Measurements from ENCODE around the gene NOL11.
"Not testable (repeated sequence)": the region's sequence is repeated elsewhere in the genome, so short reads cannot be mapped to it uniquely, and the experiment has no call there.

The NOL11 gene

DNA sequence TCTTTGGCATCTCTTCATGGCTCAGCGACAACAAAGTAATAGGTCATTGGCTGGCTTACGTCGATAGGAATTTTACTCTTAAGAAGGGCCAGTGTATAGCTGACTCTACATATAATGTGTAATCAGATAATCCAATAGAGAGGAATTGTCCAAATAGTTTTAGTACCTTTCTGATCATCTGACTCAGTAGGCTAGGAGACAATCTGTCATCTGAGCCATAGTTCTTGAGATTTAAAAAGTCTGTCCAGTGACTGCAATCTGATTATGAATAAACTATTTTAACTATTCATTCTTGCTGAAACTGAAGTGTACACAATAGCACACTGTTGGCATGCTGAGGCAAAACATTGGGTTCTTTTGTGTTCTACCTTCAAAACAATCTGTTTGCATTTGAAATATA is 21.4 kb upstream of the NOL11 start:
- Mint-ChIP-seq H3K4me1 (no peaks in the 10 kb centered on the region), H3K27ac (no peak overlapping the region), H3K4me3 (no peak overlapping the region), H3K36me3 (peaks cover 6% of the 10 kb centered on the region), H3K27me3 (no peaks in the 10 kb centered on the region), H3K9me3 (no peaks in the 10 kb centered on the region)

- no peak overlapping the region for H3K4me3 Mint-ChIP-seq
- no peaks in the 10 kb centered on the region for H3K27me3 Mint-ChIP-seq
- H3K36me3 Mint-ChIP-seq: peaks cover 6% of the 10 kb centered on the region
- no peaks in the 10 kb centered on the region for H3K9me3 Mint-ChIP-seq
- no peaks in the 10 kb centered on the region for H3K4me1 Mint-ChIP-seq
- peak overlapping the region; percentile 37 for H3K27ac Mint-ChIP-seq
Measured at GRCh38 chr17:67696853-67697498, 20.8 kb upstream of the NOL11 start.

GRCh38 chr17:67700037-67700724 is 17.6 kb upstream of the NOL11 start:
- Mint-ChIP-seq H3K27ac (no peak overlapping the region), H3K27me3 (no peaks in the 10 kb centered on the region), H3K4me1 (no peaks in the 10 kb centered on the region), H3K4me3 (no peak overlapping the region), H3K36me3 (no peaks in the 10 kb centered on the region), H3K9me3 (no peaks in the 10 kb centered on the region)

DNA sequence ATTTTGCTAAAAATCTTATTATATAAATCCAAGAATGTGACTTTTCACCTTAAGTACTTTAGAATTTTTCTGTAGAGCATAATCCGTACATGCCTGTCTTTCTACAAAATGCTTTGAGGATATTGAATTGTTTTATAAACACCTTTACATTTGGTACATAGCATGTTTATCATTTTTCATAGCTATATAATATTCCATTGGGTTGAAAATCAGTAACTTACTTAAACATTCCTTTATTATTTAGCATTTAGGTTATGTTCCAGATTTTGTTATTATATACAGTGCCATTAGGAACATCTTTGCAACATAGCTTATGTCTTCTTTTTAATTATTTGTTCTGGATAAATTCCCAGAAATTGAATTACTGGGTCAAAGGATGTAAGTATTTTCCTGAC is 17.0 kb upstream of the NOL11 start:
- no peaks in the 10 kb centered on the region for H3K9me3 Mint-ChIP-seq
- no peak overlapping the region for H3K27ac Mint-ChIP-seq
- no peaks in the 10 kb centered on the region for H3K36me3 Mint-ChIP-seq
- no peaks in the 10 kb centered on the region for H3K27me3 Mint-ChIP-seq
- H3K4me1 Mint-ChIP-seq: no peaks in the 10 kb centered on the region
- H3K4me3 Mint-ChIP-seq: no peak overlapping the region

DNA sequence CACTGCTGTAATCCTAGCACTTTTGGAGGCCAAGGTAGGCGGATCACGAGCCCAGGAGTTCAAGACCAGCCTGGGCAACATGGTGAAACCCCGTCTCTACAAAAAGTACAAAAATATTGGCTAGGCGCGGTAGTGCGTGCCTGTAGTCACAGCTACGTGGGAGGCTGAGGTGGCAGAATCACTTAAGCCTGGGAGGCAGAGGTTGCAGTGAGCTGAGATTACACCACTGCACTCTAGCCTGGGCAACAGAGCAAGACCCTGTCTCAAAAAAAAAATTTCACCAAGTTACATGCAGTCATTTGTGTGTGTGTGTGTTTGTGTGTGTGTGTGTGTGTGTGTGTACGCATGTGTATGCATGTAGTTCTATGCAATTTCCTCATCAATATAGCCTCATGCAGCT is 14.9 kb upstream of the NOL11 start:
- H3K9me3 Mint-ChIP-seq, H3K4me1 Mint-ChIP-seq, H3K36me3 Mint-ChIP-seq, H3K27me3 Mint-ChIP-seq, H3K27ac Mint-ChIP-seq, H3K4me3 Mint-ChIP-seq: not testable (repeated sequence)

DNA sequence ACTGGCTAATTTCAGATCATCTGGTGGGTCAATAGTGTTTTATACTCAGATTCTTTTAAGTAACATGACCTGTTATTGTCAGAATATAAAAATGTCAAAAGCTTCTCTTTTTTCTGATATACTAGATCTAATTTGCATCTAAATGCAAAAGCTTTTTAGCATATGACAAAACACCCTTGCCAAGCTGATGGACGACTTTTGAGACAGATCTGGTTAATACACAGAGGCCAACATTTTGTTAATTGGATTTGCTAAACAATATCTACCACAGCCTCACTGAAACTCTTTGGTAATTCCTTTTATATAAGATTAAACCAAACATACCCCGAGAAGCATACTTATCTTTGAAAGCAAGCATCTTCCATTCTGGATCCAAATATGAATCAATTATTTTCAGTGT is 10.3 kb upstream of the NOL11 start:
- H3K9me3 Mint-ChIP-seq: no peaks in the 10 kb centered on the region
- H3K36me3 Mint-ChIP-seq: no peaks in the 10 kb centered on the region
- H3K27ac Mint-ChIP-seq: no peak overlapping the region
- H3K27me3 Mint-ChIP-seq: no peaks in the 10 kb centered on the region
- H3K4me1 Mint-ChIP-seq: no peaks in the 10 kb centered on the region
- no peak overlapping the region for H3K4me3 Mint-ChIP-seq

GRCh38 chr17:67708378-67708777 is 9.4 kb upstream of the NOL11 start:
- Mint-ChIP-seq H3K36me3 (no peaks in the 10 kb centered on the region), H3K4me3 (no peak overlapping the region), H3K27me3 (no peaks in the 10 kb centered on the region), H3K27ac (no peak overlapping the region), H3K4me1 (no peaks in the 10 kb centered on the region), H3K9me3 (no peaks in the 10 kb centered on the region)

DNA sequence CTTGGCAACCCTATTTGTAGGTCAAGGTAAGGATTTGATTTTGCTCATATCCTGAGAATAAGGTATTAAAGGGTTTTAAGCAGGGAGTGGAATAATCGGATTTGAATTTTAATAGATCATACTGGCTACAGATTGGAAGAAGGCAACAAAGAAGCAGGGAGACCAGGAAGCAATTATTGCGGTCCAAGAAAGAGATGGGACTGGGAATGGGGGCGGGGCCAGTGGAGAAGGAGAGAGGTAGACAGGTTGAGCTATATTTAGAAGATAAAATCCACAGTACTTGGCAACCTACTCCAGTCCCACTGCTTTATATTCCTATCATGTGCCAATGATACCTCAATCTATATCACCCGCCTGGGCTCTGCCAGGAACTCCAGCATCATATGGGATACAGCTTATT is 5.8 kb upstream of the NOL11 start:
- no peaks in the 10 kb centered on the region for H3K36me3 Mint-ChIP-seq
- peaks cover 5% of the 10 kb centered on the region for H3K4me1 Mint-ChIP-seq
- no peak overlapping the region for H3K4me3 Mint-ChIP-seq
- no peaks in the 10 kb centered on the region for H3K27me3 Mint-ChIP-seq
- no peak overlapping the region for H3K27ac Mint-ChIP-seq
- H3K9me3 Mint-ChIP-seq: no peaks in the 10 kb centered on the region

- Mint-ChIP-seq H3K4me3 (no peak overlapping the region), H3K27me3 (no peaks in the 10 kb centered on the region), H3K27ac (no peak overlapping the region), H3K9me3 (no peaks in the 10 kb centered on the region), H3K4me1 (peaks cover 8% of the 10 kb centered on the region), H3K36me3 (no peaks in the 10 kb centered on the region)
Measured at GRCh38 chr17:67712375-67712774, 5.4 kb upstream of the NOL11 start.

DNA sequence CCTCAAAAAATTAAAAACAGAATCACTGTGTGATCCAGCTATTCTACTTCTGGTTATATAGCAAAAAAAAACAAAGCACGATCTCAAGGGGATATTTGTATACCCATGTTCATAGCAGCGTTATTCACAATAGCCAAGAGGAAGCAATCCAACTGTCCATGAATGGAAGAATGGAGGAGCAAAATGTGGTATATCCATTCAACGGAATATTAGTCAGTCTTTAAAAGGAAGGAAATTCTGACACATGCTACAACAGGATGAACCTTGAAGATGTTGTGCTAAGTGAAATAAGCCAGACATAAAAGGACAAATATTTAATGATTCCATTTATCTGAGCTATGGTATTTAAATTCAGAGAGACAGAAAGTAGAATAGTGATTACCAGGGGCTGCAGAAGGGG is 4.6 kb upstream of the NOL11 start:
- H3K27me3 Mint-ChIP-seq: no peaks in the 10 kb centered on the region
- H3K4me3 Mint-ChIP-seq: no peak overlapping the region
- H3K27ac Mint-ChIP-seq: no peak overlapping the region
- peaks cover 2% of the 10 kb centered on the region for H3K36me3 Mint-ChIP-seq
- peaks cover 13% of the 10 kb centered on the region for H3K4me1 Mint-ChIP-seq
- H3K9me3 Mint-ChIP-seq: no peaks in the 10 kb centered on the region

GRCh38 chr17:67716405-67716798 is 1.3 kb upstream of the NOL11 start:
- Mint-ChIP-seq H3K9me3 (no peaks in the 10 kb centered on the region), H3K36me3 (peaks cover 2% of the 10 kb centered on the region), H3K4me1 (peaks cover 20% of the 10 kb centered on the region), H3K27me3 (no peaks in the 10 kb centered on the region), H3K4me3 (peak overlapping the region; percentile 100), H3K27ac (peak overlapping the region; percentile 65)

DNA sequence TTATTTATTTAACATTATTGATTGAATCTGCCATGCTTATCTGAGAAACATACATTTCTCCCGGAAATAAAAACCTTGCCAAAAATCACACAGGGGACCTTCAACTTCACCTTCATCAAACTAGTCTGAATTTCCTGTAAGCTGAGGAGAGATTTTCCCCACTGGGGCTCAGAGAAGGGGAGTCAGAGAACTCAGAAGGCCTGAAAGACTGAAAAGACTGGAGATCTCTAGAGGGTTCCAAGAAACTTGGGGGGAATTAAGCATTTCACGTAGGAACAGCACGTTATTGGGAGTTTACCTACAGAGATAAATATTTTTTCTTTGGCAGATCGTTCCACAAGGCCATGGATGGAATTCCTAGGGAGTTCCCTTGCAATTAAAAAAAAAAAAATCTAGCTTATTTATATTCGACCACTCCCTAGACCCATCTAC is 528 bp upstream of the NOL11 start:
- H3K9me3 Mint-ChIP-seq: no peaks in the 10 kb centered on the region
- H3K27me3 Mint-ChIP-seq: no peaks in the 10 kb centered on the region
- peaks cover 25% of the 10 kb centered on the region for H3K4me1 Mint-ChIP-seq
- peaks cover 6% of the 10 kb centered on the region for H3K36me3 Mint-ChIP-seq
- H3K4me3 Mint-ChIP-seq: peak overlapping the region; percentile 100
- H3K27ac Mint-ChIP-seq: peak overlapping the region; percentile 100

GRCh38 chr17:67718325-67718941 is 697 bp downstream of the NOL11 start:
- no peaks in the 10 kb centered on the region for H3K27me3 Mint-ChIP-seq
- peaks cover 6% of the 10 kb centered on the region for H3K36me3 Mint-ChIP-seq
- peaks cover 25% of the 10 kb centered on the region for H3K4me1 Mint-ChIP-seq
- H3K9me3 Mint-ChIP-seq: no peaks in the 10 kb centered on the region
- peak overlapping the region; percentile 100 for H3K4me3 Mint-ChIP-seq
- H3K27ac Mint-ChIP-seq: peak overlapping the region; percentile 100

- H3K4me3 Mint-ChIP-seq: peak overlapping the region; percentile 64
- peaks cover 19% of the 10 kb centered on the region for H3K36me3 Mint-ChIP-seq
- peaks cover 46% of the 10 kb centered on the region for H3K4me1 Mint-ChIP-seq
- peak overlapping the region; percentile 78 for H3K27ac Mint-ChIP-seq
- H3K27me3 Mint-ChIP-seq: no peaks in the 10 kb centered on the region
- H3K9me3 Mint-ChIP-seq: no peaks in the 10 kb centered on the region
Measured at GRCh38 chr17:67725373-67725791, 7.6 kb downstream of the NOL11 start.

GRCh38 chr17:67725807-67726206 is 8.1 kb downstream of the NOL11 start:
- H3K27me3 Mint-ChIP-seq: no peaks in the 10 kb centered on the region
- no peaks in the 10 kb centered on the region for H3K9me3 Mint-ChIP-seq
- H3K36me3 Mint-ChIP-seq: peaks cover 20% of the 10 kb centered on the region
- H3K4me3 Mint-ChIP-seq: peak overlapping the region; percentile 64
- peak overlapping the region; percentile 78 for H3K27ac Mint-ChIP-seq
- H3K4me1 Mint-ChIP-seq: peaks cover 43% of the 10 kb centered on the region
